ENCODE measurements around the gene CADPS2. TPM values are rescaled to one million over a fixed set of nuclear protein-coding genes. Genes with fewer than 3 reads are reported as not detected.

CADPS2 gene
- total and polyA plus RNA-seq, 10 of the 15 experiments (the other 5 are each of a cell fraction or from before 2014, with no cell fraction given) = 0.05 to 7.5 (median 0.25) TPM

- H3K9me3 ChIP-seq (replicated peaks; ENCODE audit: control insufficient read depth, insufficient read depth, low read length) = no peaks in the 10 kb centered on the region
- POLR2A ChIA-PET = interaction anchor here (0.5 kb wide), 1 partner anchor 161 kb away, joined by 3 read pairs; no protein-coding TSS in a partner anchor
- H3K4me1 ChIP-seq (ENCODE audit: control insufficient read depth, insufficient read depth, low read length) = no peaks in the 10 kb centered on the region
- no TSS peak for BruUV-seq (replicated peaks)
- no peak overlapping the region for H3K4me2 ChIP-seq (ENCODE audit: control insufficient read depth, insufficient read depth)
- SMC1A ChIA-PET (ENCODE audit: uncharacterized antibody, unreplicated experiment) = interaction anchor here (0.9 to 1.7 kb wide), 2 partner anchors 21 to 24 kb away, joined by 3 to 4 read pairs; no protein-coding TSS in a partner anchor
- FAIRE-seq (no peak), DNase-seq (ENCODE audit: low read depth, low spot score) (no peak), ATAC-seq (no peak)
- CTCF ChIA-PET = interaction anchor here (0.9 kb wide), 1 partner anchor 15 kb away, joined by 3 read pairs; no protein-coding TSS in a partner anchor
- no peak overlapping the region for H2AFZ ChIP-seq (ENCODE audit: control insufficient read depth, low read depth, low read length)
- H3K27ac ChIP-seq (ENCODE audit: control insufficient read depth, insufficient read depth) = no peak overlapping the region
- no peaks in the 10 kb centered on the region for H4K20me1 ChIP-seq (ENCODE audit: control insufficient read depth, insufficient read depth)
- H3K36me3 ChIP-seq (ENCODE audit: control insufficient read depth in 2 of 2, insufficient read depth in 2 of 2, low read length in 1 of 2) = no peaks in the 10 kb centered on the region
- H3K27me3 ChIP-seq (replicated peaks in 1 of 2; ENCODE audit: control insufficient read depth in 2 of 2, insufficient read depth in 2 of 2, low read length in 1 of 2) = no peaks in the 10 kb centered on the region
- RAD21 ChIA-PET (ENCODE audit: unreplicated experiment) = no interaction called here
- intact Hi-C loops (cut with micrococcal nuclease; ENCODE audit: unreplicated experiment) (no loop called here), in situ Hi-C loops (cut with MboI) (no loop called here)
- H3K9ac ChIP-seq (ENCODE audit: control insufficient read depth, insufficient read depth, low read length) = no peak overlapping the region
- H3K79me2 ChIP-seq (ENCODE audit: control insufficient read depth, insufficient read depth, low read length) = no peaks in the 10 kb centered on the region
- H3K4me3 ChIP-seq = no peak overlapping the region
- no peak for TF ChIP-seq CREB1 (IDR thresholded peaks at IDR 0.05; ENCODE audit: low read depth)
- no peak for TF ChIP-seq SMARCA5 (IDR thresholded peaks at IDR 0.05)
- no peak for TF ChIP-seq ESRRA (IDR thresholded peaks at IDR 0.05; ENCODE audit: low read length)
- no peak for TF ChIP-seq PRDM15 (CRISPR knock-in tag; IDR thresholded peaks at IDR 0.05)
- TF ChIP-seq BCL3 (IDR thresholded peaks at IDR 0.05; ENCODE audit: borderline replicate concordance, insufficient read depth, low read depth, low read length, poor library complexity, severe bottlenecking) = no peak
- TF ChIP-seq NKRF (conservative IDR thresholded peaks at IDR 0.05) = no peak
- TF ChIP-seq SUZ12 (IDR thresholded peaks at IDR 0.05; ENCODE audit: unreplicated experiment) = no peak
- no peak for TF ChIP-seq SMC3 (IDR thresholded peaks at IDR 0.05; ENCODE audit: borderline replicate concordance, low read length)
- TF ChIP-seq MAX (IDR thresholded peaks at IDR 0.05; ENCODE audit: low read depth, low read length) = no peak
- no peak for TF ChIP-seq BRCA1 (IDR thresholded peaks at IDR 0.05; ENCODE audit: low read depth, low read length)
- TF ChIP-seq SIX5 (IDR thresholded peaks at IDR 0.05; ENCODE audit: low read depth, low read length, severe bottlenecking) = no peak
- no peak for TF ChIP-seq SMAD5 (IDR thresholded peaks at IDR 0.05; ENCODE audit: low read depth)
- TF ChIP-seq PML (IDR thresholded peaks at IDR 0.05; ENCODE audit: low read length) = no peak
- TF ChIP-seq YY1 (IDR thresholded peaks at IDR 0.05; ENCODE audit: low read depth, low read length) = no peak
- no peak for TF ChIP-seq SUPT20H (IDR thresholded peaks at IDR 0.05; ENCODE audit: borderline replicate concordance, control insufficient read depth, low read depth, low read length)
- TF ChIP-seq SPI1 (IDR thresholded peaks at IDR 0.05; ENCODE audit: borderline replicate concordance, insufficient read depth, low read depth, low read length) = no peak
- TF ChIP-seq USF1 (IDR thresholded peaks at IDR 0.05; ENCODE audit: borderline replicate concordance, extremely low read length, insufficient read depth, low read depth, low read length) = no peak
Observed at GRCh38 chr7:122743211-122743610, 143.0 kb downstream of the CADPS2 start.
